Loucy (cell line): ENCODE data around the gene NUDT4B.
"Not testable (repeated sequence)": the region's sequence is repeated elsewhere in the genome, so short reads cannot be mapped to it uniquely, and the experiment has no call there.

Experiments used
- H2AFZ ChIP-seq: fragments of 200-600 bp; sonication (generic); 2 replicates; pipeline ENCODE4 v1.6.0; 2016; ENCODE audit warnings: antibody characterized with exemption, mild to moderate bottlenecking, low read length, moderate library complexity
- H3F3A ChIP-seq: fragments of 200-600 bp; 2 replicates; pipeline ENCODE4 v1.6.0; 2016; ENCODE audit warnings: antibody characterized with exemption, low read depth, mild to moderate bottlenecking
- H3K27me3 ChIP-seq: fragments of 200-600 bp; sonication (generic); 2 replicates; pipeline ENCODE4 v1.6.1; 2014; ENCODE audit warnings: low read length, mild to moderate bottlenecking; ENCODE audit not compliant: insufficient read depth, poor library complexity, severe bottlenecking
- H3K36me3 ChIP-seq: fragments of 200-600 bp; sonication (generic); 2 replicates; pipeline ENCODE4 v1.6.1; 2016; ENCODE audit warnings: low read length; ENCODE audit not compliant: insufficient read depth
- H3K4me1 ChIP-seq: fragments of 200-600 bp; sonication (generic); 2 replicates; pipeline ENCODE4 v1.5.1; 2014; ENCODE audit warnings: low read length, mild to moderate bottlenecking; ENCODE audit not compliant: insufficient read depth, poor library complexity, severe bottlenecking
- H3K4me2 ChIP-seq: fragments of 200-600 bp; sonication (generic); 2 replicates; pipeline ENCODE4 v1.6.0; 2014; ENCODE audit warnings: antibody characterized with exemption, low read length, low read depth, mild to moderate bottlenecking; ENCODE audit not compliant: poor library complexity, severe bottlenecking
- H3K4me3 ChIP-seq: fragments of 200-600 bp; sonication (generic); 2 replicates; pipeline ENCODE4 v1.5.1; 2014; ENCODE audit warnings: low read length, mild to moderate bottlenecking, mixed read lengths; ENCODE audit not compliant: poor library complexity, severe bottlenecking
- H3K79me2 ChIP-seq: fragments of 200-600 bp; sonication (generic); 2 replicates; pipeline ENCODE4 v1.6.1; 2014; ENCODE audit warnings: low read length; ENCODE audit not compliant: insufficient read depth
- H3K9ac ChIP-seq: fragments of 200-600 bp; sonication (generic); 2 replicates; pipeline ENCODE4 v1.6.0; 2014; ENCODE audit warnings: mild to moderate bottlenecking, low read depth, low read length, moderate library complexity; ENCODE audit not compliant: poor library complexity, severe bottlenecking
- H3K9me2 ChIP-seq: fragments of 200-600 bp; sonication (generic); replicated peaks from 2 replicates; pipeline ENCODE4 v1.6.1; 2016; ENCODE audit warnings: low read depth, low read length, mixed read lengths
- H3K9me3 ChIP-seq: fragments of 200-600 bp; sonication (generic); 2 replicates; pipeline ENCODE4 v1.6.1; 2014; ENCODE audit warnings: mild to moderate bottlenecking, antibody characterized with exemption, low read length, low read depth; ENCODE audit not compliant: insufficient read depth
- H4K20me1 ChIP-seq: fragments of 200-600 bp; sonication (generic); 2 replicates; pipeline ENCODE4 v1.6.0; 2014; ENCODE audit warnings: antibody characterized with exemption, low read length, mild to moderate bottlenecking; ENCODE audit not compliant: insufficient read depth, poor library complexity, severe bottlenecking

The NUDT4B gene

GRCh38 chr1:148743726-148744720 lies 4.6 kb upstream of the NUDT4B start:
- H4K20me1 ChIP-seq, H3K79me2 ChIP-seq, H3K4me1 ChIP-seq, H3K36me3 ChIP-seq, H2AFZ ChIP-seq, H3K9ac ChIP-seq, H3K4me2 ChIP-seq, H3K4me3 ChIP-seq, H3K9me2 ChIP-seq, H3K9me3 ChIP-seq, H3F3A ChIP-seq, H3K27me3 ChIP-seq: not testable (repeated sequence)

DNA sequence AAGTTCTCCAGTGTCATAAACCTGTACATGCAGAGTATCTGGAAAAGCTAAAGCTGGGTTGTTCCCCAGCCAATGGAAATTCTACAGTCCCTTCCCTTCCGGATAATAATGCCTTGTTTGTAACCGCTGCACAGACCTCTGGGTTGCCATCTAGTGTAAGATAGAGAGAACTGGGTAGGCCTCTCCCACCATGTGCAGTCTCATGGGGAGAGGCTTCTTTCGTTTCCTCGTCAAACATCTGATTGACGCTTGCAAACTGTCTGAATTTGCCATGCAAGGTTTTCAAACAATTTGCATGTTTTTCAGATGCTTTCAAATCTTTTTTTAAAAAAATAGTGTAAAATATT lies 734 bp downstream of the NUDT4B start:
- not testable (repeated sequence) for H3K4me1 ChIP-seq, H3K4me3 ChIP-seq

DNA sequence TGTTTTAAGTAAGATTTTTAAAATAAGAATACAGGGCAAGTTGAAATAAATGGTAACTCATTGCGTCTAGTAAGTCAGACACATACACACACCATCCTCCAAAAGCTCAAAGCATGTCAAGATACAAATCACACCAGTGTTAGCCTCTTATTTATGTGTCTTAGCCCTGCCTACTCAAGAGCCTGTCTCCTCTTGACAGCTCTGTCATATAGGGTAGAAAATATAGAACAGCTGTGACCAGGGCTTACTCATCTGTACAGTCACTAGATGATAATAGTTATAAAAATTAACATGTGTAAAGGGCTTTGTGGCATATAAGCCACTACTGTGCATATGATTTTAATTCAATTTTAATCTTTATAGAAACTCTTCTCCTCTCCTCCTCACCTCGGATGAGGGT lies 7.7 kb downstream of the NUDT4B start:
- not testable (repeated sequence) for H3K4me2 ChIP-seq, H4K20me1 ChIP-seq, H2AFZ ChIP-seq, H3K79me2 ChIP-seq, H3K4me1 ChIP-seq, H3K9ac ChIP-seq, H3F3A ChIP-seq, H3K27me3 ChIP-seq, H3K36me3 ChIP-seq, H3K9me2 ChIP-seq, H3K9me3 ChIP-seq, H3K4me3 ChIP-seq

More for the DNA sequence above, 734 bp downstream of the NUDT4B start:
- not testable (repeated sequence) for H3K36me3 ChIP-seq, H3K4me2 ChIP-seq, H3K9me2 ChIP-seq, H3K79me2 ChIP-seq, H2AFZ ChIP-seq, H3F3A ChIP-seq, H3K27me3 ChIP-seq, H4K20me1 ChIP-seq, H3K9ac ChIP-seq, H3K9me3 ChIP-seq

GRCh38 chr1:148757446-148757845 lies 8.9 kb downstream of the NUDT4B start:
- not testable (repeated sequence) for H3F3A ChIP-seq

GRCh38 chr1:148758412-148758811 lies 9.8 kb downstream of the NUDT4B start:
- not testable (repeated sequence) for H3K9me2 ChIP-seq, H3K36me3 ChIP-seq, H2AFZ ChIP-seq, H3K27me3 ChIP-seq, H3K9me3 ChIP-seq, H3K4me1 ChIP-seq, H3F3A ChIP-seq, H3K4me3 ChIP-seq, H3K79me2 ChIP-seq, H3K4me2 ChIP-seq, H4K20me1 ChIP-seq, H3K9ac ChIP-seq

More at GRCh38 chr1:148757446-148757845, 8.9 kb downstream of the NUDT4B start:
- H3K9me2 ChIP-seq, H3K36me3 ChIP-seq, H3K79me2 ChIP-seq, H4K20me1 ChIP-seq, H2AFZ ChIP-seq, H3K9ac ChIP-seq, H3K4me2 ChIP-seq, H3K27me3 ChIP-seq, H3K4me3 ChIP-seq, H3K4me1 ChIP-seq, H3K9me3 ChIP-seq: not testable (repeated sequence)

DNA sequence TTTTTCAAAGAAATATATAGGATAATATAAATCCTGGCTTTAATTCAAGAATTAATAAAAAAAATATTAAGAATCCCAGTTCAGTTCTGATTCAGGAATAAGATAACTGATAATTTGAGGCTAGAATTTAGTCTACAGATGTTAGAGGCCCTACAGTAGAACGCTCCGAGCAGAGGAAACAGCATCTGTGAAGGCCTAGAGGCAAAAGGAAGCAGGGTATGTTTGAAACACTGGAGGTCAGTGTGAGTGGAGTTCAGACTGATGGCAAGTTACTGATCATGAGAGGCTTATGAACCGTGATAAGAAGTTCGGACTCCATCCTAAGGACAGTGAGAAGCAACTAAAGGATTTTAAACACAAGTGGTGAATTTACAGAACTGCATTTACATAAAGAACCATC lies 10.4 kb downstream of the NUDT4B start:
- H3K9me3 ChIP-seq, H3K27me3 ChIP-seq, H3K36me3 ChIP-seq, H4K20me1 ChIP-seq, H3K4me1 ChIP-seq, H2AFZ ChIP-seq, H3K79me2 ChIP-seq, H3K4me2 ChIP-seq, H3K9ac ChIP-seq, H3K9me2 ChIP-seq, H3K4me3 ChIP-seq, H3F3A ChIP-seq: not testable (repeated sequence)

DNA sequence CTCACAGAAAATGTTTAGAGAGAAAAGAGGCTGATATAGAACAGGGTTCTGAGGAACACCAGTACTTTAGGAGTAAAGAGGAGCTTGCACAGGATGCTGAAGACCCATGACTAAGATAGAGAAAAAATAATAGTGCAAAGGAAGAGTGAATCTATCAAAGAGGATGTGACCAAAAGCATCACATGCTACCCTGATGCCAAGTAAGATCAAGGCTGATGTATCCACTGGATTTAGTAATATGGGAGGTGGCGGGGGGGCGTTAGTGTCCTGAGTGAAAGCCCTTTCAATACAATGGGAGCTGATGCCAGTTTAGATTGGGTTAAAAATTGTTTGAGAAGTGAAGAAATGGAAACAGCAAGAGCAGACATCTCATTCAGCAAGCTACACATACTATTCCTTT lies 11.2 kb downstream of the NUDT4B start:
- H3F3A ChIP-seq, H3K4me1 ChIP-seq, H3K27me3 ChIP-seq, H3K79me2 ChIP-seq, H3K36me3 ChIP-seq, H2AFZ ChIP-seq, H3K9me3 ChIP-seq, H3K4me3 ChIP-seq, H3K9ac ChIP-seq, H3K9me2 ChIP-seq, H4K20me1 ChIP-seq, H3K4me2 ChIP-seq: not testable (repeated sequence)
